GM18505 (cell line): ENCODE measurements around the gene CHST2.
A peak's percentile ranks its signal among the peaks of the same experiment; 100 is the strongest.

ENCODE experiments used
- ATAC-seq: cut with Tn5 transposase; IDR thresholded peaks from one replicate; pipeline ENCODE4 v1.9.1; 2021; ENCODE audit not compliant: unreplicated experiment
- POLR2A ChIP-seq: IDR thresholded peaks from 4 replicates; pipeline ENCODE4 v1.6.1; 2011; ENCODE audit warnings: borderline replicate concordance; ENCODE audit not compliant: insufficient read depth, insufficient read length; ENCODE audit errors: extremely low read depth

The CHST2 gene

GRCh38 chr3:143084856-143085731, 34.5 kb upstream of the CHST2 start:
- peak; percentile 51 for ATAC-seq
- no peak for TF ChIP-seq POLR2A

GRCh38 chr3:143088835-143089234, 30.7 kb upstream of the CHST2 start:
- ATAC-seq, result no peak
- no peak for TF ChIP-seq POLR2A

DNA sequence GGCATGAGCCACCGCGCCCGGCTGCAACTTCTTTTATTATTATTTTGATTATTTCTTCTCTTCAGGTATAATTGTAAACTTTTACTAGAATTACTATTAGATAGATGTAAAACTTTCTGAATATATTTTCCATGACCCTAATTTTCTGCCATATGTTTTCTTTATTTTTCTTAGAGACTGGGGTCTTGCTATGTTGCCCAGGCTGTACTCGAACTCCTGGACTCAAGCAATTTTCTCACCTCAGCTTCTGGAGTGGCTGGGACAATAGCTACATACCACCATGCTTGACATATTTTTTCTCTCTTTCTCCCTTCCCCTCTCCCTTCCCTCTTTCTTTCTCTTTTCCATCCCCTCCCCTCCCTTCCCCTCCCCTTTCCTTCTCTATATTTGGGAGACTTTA, 29.6 kb upstream of the CHST2 start:
- no peak for ATAC-seq
- no peak for TF ChIP-seq POLR2A

DNA sequence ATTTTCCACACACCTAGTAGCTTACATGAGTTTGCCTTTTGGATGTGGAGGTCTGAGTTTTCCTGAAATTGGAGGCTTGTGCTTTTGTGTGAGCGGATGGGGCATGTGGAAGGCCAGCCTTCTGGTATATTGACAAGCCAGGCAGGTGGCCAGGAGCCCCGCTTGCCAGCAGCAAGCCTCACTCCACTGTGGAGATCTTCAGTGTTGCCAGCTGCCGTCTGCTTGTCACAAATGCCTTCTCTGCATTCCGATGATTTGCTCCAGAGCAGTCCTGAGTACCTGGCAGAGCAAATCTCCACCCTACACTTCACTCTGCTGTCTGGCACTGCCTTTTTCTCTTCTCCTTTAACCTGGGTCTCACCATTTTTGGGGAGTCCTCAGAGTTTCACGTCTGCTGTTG, 29.1 kb upstream of the CHST2 start:
- no peak for ATAC-seq
- TF ChIP-seq POLR2A, result no peak

DNA sequence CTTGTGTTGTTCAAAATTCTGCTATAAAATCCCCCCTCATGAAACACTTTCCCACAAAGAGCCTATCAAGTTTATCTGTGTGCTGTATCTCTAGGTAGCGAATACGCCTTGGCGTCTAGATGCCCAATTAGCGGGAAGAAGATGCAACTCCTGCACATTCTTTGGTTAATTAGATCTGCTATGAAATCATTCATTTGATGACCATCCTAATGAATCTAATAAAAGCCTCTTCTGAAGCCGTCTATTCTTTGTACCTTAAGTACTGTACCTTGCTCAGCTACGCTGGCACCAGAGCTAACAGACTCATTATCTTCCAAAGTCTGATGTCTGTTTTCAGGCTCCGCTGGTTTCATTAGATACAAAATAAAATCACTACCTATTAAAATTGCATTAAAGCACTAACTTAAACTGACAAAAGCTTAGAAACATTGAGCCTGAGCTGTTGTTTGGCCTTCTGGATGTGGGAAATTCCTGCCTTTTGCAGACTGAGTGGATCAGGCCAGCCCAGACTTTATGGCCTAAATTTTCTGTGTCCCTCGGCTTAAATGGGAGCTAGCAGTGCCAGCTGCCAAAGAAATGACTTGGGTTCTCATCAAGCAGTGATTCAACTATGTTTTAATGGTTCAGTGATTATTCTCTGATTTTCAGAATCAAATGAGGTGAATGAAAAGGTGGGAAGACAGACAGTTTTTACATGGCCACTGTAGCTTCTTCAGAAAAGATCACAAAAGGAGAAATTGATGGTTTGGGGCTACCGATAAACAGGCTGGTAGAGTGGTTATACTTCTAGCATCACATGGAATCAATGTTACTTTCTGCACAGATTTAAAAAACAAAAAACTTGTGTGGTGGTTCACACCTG, 28.4 kb upstream of the CHST2 start:
- no peak for ATAC-seq

DNA sequence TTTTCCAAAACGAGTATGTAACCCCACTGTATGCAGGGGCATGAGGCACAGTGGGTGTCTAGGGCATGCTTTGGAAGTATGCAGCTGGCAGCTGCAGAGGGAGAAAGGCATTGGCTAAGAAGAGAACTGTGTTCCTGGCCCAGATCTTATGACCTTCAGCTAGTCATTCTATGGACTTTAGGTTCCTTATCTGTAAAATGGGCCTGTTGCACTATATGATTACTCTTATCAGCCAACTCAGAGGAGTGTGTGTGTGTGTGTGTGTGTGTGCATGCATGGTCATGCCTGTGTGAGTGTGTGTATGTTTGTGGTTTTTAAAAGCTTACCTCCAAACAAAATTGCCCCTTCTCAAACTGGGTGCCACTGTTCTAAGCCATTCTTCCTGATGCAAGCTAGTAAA, 27.4 kb upstream of the CHST2 start:
- ATAC-seq, result no peak
- TF ChIP-seq POLR2A, result no peak

More for the DNA sequence above, 28.4 kb upstream of the CHST2 start:
- TF ChIP-seq POLR2A, result no peak

DNA sequence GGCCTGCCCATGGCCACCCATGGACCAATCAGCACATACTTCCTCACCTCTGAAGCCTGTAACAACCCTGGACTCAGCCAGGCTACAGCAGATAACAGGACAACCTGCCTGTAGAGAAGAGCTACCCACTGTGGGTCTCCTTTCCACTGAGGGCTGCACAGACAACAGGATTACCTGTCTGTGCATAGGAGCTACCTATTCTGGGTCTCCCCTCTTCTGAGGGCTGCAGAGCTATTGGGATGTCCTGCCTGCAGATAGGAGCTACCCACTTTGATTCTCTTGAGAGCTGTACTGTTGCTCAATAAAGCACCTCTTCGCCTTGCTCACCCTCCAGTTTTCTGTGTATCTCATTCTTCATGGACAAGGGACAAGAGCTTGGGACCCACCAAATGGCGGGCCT, 23.8 kb upstream of the CHST2 start:
- no peak for TF ChIP-seq POLR2A
- no peak for ATAC-seq

GRCh38 chr3:143098032-143098764, 21.4 kb upstream of the CHST2 start:
- no peak for ATAC-seq
- TF ChIP-seq POLR2A, result no peak

DNA sequence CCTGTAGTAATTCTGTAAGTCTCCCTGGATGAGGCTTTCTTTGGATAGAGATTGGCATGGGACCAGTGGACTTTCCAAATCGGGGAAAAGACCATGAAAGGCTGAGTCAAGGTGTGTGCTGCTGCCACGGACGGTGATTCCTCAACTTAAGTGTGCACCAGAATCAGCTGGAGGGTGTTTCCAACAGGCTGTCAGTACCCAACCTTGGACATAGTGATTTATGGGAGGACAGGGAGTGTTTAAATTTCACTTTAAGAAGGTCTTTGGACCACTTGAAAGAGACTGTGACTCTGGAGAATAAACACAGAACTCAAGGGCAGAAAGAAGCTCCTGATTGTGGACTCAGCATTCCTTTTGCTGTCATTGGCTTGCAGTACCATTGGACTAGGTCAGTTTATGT, 20.4 kb upstream of the CHST2 start:
- ATAC-seq, result no peak
- no peak for TF ChIP-seq POLR2A

DNA sequence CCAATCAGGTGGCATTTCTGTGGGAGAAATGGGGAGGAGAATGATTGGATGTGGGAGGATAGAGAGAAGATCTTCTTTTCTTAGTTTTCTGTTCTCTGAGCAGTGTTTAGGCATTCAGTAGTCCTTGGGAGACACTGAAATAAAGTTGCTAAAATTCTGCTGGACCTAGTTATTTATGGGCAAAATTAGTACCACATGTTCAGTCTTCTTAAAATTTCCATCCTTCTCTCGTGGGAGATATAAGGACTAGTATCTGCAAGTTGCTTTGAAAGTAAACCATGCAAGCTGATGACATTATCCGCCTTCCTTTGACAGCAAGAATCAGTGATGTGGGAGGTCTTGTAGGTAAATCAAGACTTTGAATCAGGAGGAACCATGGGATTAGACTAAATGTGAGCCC, 19.9 kb upstream of the CHST2 start:
- TF ChIP-seq POLR2A, result no peak
- no peak for ATAC-seq

GRCh38 chr3:143100451-143100850, 19.1 kb upstream of the CHST2 start:
- no peak for TF ChIP-seq POLR2A
- ATAC-seq, result no peak

GRCh38 chr3:143101792-143102381, 17.7 kb upstream of the CHST2 start:
- no peak for ATAC-seq
- no peak for TF ChIP-seq POLR2A

DNA sequence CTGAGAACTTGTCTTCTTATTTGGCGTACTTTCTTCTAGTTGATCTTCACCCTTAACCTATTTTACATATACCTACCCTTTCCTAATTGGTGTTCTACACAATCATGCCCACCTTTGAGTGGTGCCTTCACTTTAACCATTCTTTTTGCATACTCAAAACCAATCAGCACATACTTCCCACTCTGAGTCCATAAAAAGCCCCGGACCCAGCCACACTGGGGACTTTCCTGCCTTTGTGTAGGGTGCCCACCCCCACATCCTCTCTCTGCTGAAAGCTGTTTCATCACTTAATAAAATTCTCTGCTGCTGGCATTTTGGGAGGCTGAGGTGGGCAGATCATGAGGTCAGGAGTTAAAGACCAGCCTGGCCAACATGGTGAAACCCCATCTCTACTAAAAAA, 15.9 kb upstream of the CHST2 start:
- ATAC-seq, result no peak
- no peak for TF ChIP-seq POLR2A
